ENCODE results near the gene CD164.

Gene CD164

DNA sequence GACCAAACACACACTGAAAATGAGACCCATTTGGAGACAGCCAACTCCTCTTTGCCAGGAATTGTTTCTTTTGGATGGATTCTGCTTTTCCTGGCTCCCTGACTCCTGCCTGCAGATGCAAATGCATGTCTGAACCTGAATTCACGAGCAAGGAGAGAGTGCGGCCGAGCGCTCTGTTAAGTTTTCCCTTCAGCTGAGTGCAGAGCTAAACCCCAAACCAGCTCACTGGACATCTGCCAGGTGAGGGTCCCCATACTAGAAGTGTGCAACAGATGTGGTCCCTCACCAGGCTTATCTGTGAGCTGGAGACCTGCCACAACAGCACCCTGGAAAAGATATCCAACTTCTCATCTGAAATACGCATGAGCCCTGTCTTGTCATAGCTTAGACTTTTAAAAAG lies 59.0 kb downstream of the CD164 start:
- peak overlapping the region; percentile 53 for H3K27ac ChIP-seq
- ChIA-PET POLR2A (ENCODE audit: low non-redundant PET) (no interaction called here), CTCF (no interaction called here)
- TF ChIP-seq, protein P1, sequence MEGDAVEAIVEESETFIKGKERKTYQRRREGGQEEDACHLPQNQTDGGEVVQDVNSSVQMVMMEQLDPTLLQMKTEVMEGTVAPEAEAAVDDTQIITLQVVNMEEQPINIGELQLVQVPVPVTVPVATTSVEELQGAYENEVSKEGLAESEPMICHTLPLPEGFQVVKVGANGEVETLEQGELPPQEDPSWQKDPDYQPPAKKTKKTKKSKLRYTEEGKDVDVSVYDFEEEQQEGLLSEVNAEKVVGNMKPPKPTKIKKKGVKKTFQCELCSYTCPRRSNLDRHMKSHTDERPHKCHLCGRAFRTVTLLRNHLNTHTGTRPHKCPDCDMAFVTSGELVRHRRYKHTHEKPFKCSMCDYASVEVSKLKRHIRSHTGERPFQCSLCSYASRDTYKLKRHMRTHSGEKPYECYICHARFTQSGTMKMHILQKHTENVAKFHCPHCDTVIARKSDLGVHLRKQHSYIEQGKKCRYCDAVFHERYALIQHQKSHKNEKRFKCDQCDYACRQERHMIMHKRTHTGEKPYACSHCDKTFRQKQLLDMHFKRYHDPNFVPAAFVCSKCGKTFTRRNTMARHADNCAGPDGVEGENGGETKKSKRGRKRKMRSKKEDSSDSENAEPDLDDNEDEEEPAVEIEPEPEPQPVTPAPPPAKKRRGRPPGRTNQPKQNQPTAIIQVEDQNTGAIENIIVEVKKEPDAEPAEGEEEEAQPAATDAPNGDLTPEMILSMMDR (conservative IDR thresholded peaks at IDR 0.05; ENCODE audit: low read depth): no peak
- no peak for DNase-seq (ENCODE audit: low spot score)

DNA sequence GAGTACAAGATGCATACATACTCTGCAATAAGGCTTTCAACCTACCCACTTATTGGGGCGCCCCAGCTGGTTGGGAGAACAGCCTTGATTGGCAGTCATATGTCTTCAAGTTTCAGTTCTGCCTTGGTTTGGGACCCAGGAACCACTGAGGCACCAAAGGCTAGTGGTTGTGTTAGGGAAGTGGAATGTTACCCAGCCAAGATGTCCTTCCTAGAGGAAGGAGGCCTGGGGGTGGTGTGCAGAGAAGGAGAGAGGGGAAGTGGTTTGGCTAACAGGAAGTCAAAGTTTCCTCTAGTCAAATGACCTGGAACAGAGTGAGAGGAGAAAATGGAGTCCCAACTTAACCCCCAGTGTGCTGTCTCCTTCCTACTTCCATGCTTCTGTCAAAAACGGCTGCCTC lies 59.4 kb downstream of the CD164 start:
- no peak for DNase-seq (ENCODE audit: low spot score)
- ChIA-PET CTCF (no interaction called here), POLR2A (ENCODE audit: low non-redundant PET) (no interaction called here)
- H3K27ac ChIP-seq: peak overlapping the region; percentile 53
- TF ChIP-seq, protein P1 (conservative IDR thresholded peaks at IDR 0.05; ENCODE audit: low read depth): no peak

DNA sequence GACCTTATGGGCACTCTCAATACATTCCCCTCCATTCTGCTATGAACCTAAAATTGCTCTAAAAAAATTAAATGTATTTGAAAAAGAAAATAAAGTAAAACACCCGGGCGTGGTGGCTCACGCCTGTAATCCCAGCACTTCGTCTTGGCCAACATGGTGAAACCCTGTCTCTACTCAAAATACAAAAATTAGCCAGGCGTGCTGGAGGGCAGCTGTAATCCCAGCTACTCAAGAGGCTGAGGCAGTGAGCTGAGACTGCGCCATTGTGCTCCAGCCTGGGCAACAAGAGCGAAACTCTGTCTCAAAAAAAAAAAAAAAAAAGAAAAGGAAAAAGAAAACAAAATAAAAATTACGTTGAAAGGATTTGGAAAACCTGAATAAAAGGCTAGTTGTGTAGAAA lies 60.5 kb downstream of the CD164 start:
- POLR2A ChIA-PET (ENCODE audit: low non-redundant PET): no interaction called here
- DNase-seq (ENCODE audit: low spot score): no peak
- CTCF ChIA-PET: no interaction called here
- H3K27ac ChIP-seq: no peak overlapping the region
- TF ChIP-seq, protein P1 (conservative IDR thresholded peaks at IDR 0.05; ENCODE audit: low read depth): no peak

DNA sequence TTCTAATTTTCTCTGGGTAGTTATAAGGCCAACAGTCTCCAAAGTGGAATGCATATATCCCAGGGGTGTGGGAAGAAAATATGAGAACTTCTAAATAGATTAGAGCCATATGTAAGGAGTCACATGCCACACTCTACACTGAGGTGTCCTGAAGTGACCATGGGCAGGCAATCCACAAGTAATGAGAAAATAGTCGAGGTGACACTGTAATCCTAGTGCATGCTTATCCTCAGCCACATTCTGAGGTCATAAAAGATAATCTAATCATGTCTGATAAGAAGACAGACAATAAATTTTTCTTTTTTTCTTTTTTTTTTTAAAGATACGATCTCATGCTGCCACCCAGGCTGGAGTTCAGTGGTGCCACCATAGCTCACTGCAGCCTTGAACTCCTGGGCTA lies 62.2 kb downstream of the CD164 start:
- DNase-seq (ENCODE audit: low spot score): no peak
- ChIA-PET CTCF (no interaction called here), POLR2A (ENCODE audit: low non-redundant PET) (no interaction called here)
- TF ChIP-seq, protein P1 (conservative IDR thresholded peaks at IDR 0.05; ENCODE audit: low read depth): no peak
- H3K27ac ChIP-seq: no peak overlapping the region

DNA sequence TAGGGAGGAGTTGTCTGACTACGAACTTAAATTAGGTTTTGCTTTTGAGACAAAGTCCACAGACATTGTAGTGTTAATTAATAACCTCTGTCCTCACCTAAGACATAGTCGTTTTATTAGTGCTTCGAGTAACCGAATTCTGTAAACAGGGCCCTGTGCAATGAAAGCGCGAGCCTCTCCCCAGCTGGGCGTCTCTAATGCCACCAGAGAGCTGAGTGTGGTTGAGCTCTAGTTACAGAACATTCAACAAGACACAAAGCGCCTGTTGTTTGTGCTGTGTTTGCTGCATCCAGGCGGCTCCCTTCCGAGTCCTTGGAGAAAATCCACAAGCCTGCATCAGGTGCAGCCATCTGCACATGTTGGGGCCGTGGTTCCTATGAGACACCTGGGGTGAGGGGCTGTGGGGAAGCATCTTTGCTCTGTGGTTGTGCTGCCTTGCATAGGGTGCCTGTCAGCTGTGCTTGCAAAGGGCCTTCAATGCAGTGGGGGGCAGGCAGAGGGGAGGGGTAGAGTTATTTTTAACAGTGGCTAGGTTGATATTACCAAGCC lies 63.9 kb downstream of the CD164 start:
- ChIA-PET CTCF (no interaction called here), POLR2A (ENCODE audit: low non-redundant PET) (no interaction called here)
- H3K27ac ChIP-seq: no peak overlapping the region
- TF ChIP-seq, protein P1 (conservative IDR thresholded peaks at IDR 0.05; ENCODE audit: low read depth): no peak
- DNase-seq (ENCODE audit: low spot score): no peak

DNA sequence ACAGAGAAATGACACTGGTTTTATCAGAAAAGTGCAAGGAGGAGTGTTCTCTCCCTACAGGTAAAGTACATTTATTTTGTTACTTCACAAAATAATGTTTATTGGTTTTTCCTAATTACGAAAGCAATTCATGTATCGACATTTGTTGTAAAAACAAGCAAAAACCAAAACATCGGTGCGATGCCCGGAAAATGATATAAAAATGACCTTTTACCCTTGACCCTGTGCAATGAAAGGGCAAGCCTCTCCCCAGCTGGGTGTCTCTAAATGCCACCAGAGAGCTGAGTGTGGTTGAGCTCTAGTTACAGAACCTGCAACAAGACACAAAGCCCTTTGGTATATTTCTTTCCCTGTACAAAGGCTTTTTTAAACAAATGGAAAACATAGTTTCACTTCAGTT lies 65.4 kb downstream of the CD164 start:
- POLR2A ChIA-PET (ENCODE audit: low non-redundant PET): no interaction called here
- CTCF ChIA-PET: no interaction called here
- no peak overlapping the region for H3K27ac ChIP-seq

More for the DNA sequence above, 65.4 kb downstream of the CD164 start:
- DNase-seq (ENCODE audit: low spot score): no peak
- TF ChIP-seq, protein P1 (conservative IDR thresholded peaks at IDR 0.05; ENCODE audit: low read depth): no peak

All from RWPE1 (cell line).